ENCODE data around the gene KLHL8.

Gene KLHL8

DNA sequence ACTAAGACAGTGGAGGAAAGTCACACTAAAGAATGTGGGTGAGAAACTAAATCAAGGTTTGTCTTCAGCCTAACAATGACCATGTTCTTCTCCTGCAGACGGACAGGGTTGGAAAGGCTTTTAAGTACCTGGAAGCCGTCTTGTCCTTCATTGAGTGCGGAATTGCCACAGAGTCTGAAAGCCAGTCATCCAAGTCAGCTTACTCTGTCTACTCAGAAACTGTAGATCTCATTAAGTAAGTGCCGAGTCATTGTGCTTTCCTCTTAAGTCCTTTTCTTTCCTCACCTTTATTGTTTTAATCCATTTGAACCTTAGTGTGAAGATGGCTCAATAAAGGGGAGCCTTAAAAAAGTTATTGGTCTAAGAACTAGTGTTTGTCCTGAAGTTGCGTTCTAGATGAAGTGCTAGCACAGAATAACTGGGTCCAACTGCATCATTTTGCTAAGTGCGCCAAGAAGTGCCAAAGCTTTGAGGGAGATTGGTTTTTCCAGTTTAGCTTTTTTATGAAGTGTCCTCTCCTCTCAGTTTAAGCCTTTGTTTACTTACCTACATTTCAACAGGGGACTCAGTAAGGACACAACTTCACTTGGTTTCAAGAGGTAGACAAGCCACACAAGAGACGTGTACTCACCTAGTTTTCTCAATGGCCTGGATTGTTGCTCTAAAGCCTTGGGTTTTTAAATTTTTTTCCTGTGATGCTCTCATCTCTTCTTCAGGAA lies 89.3 kb downstream of the KLHL8 start:
- FAIRE-seq, result no peak
- no peak for DNase-seq (ENCODE audit: insufficient read length, low spot score)
- TF ChIP-seq POLR2A (IDR thresholded peaks at IDR 0.05; ENCODE audit: low read depth, low read length) (no peak), PAX5 (IDR thresholded peaks at IDR 0.05; ENCODE audit: insufficient read depth, low read length, severe bottlenecking) (no peak), TAF1 (IDR thresholded peaks at IDR 0.05; ENCODE audit: low read depth, low read length) (no peak), SPI1 (IDR thresholded peaks at IDR 0.05; ENCODE audit: low read depth, low read length) (no peak), POLR2AphosphoS5 (IDR thresholded peaks at IDR 0.05; ENCODE audit: low read depth, low read length) (no peak), POU2F2 (IDR thresholded peaks at IDR 0.05; ENCODE audit: low read depth, low read length) (no peak)

DNA sequence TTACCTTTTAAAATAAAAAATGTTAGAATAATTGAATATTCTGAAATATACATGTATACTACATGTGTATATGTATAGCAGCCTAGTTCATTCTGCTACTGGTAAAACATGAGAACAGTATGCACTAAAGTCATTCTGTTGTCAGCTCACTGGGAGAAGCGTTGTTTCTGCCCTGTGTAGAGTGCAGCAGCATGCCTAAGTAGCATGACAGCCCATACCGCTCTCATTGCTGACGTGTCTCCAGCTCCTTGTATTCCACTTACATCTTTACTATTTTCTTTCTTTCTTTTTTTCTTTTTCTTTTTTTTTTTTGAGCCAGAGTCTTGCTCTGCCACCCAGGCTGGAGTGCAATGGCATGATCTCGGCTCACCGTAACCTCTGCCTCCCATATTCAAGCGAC lies 90.7 kb downstream of the KLHL8 start:
- TF ChIP-seq POU2F2 (IDR thresholded peaks at IDR 0.05; ENCODE audit: low read depth, low read length) (no peak), SPI1 (IDR thresholded peaks at IDR 0.05; ENCODE audit: low read depth, low read length) (no peak), PAX5 (IDR thresholded peaks at IDR 0.05; ENCODE audit: insufficient read depth, low read length, severe bottlenecking) (no peak), TAF1 (IDR thresholded peaks at IDR 0.05; ENCODE audit: low read depth, low read length) (no peak), POLR2AphosphoS5 (IDR thresholded peaks at IDR 0.05; ENCODE audit: low read depth, low read length) (no peak), POLR2A (IDR thresholded peaks at IDR 0.05; ENCODE audit: low read depth, low read length) (no peak)
- FAIRE-seq (no peak), DNase-seq (ENCODE audit: insufficient read length, low spot score) (no peak)

DNA sequence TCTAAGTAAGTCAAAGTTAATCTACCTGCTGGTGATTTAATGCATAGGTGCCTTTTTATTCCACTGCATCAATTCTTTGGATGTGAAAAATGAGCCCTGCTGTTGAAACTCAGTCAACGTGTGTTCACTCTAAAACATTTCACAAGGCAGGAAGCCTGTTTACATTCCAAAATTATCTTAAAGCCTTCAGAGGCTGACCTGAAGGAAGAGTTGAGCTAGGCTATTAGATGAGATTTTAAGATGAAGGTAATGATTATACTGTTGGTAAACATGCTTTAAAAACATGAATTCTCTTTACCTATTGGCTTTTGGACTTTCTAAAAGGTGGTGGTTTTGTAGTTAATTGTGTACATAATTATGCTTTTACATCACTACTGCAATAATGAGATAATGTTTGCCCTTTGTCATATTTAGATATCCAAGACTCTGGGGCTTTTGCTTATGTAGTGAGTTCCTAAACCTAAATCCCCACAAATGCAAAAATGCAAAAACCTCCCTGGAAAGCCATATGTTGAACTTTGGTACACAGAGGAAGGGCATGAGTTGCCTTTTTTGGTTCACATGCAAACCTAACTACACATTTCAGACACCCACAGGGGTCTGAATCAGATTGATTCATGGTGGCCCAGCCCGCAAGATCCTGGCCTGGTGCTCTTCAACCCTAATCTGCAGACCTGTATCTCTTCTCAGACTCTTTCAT lies 92.3 kb downstream of the KLHL8 start:
- TF ChIP-seq SPI1 (IDR thresholded peaks at IDR 0.05; ENCODE audit: low read depth, low read length), result no peak
- TF ChIP-seq POLR2A (IDR thresholded peaks at IDR 0.05; ENCODE audit: low read depth, low read length), result no peak
- TF ChIP-seq POU2F2 (IDR thresholded peaks at IDR 0.05; ENCODE audit: low read depth, low read length), result no peak
- no peak for TF ChIP-seq POLR2AphosphoS5 (IDR thresholded peaks at IDR 0.05; ENCODE audit: low read depth, low read length)
- no peak for FAIRE-seq
- no peak for DNase-seq (ENCODE audit: insufficient read length, low spot score)

DNA sequence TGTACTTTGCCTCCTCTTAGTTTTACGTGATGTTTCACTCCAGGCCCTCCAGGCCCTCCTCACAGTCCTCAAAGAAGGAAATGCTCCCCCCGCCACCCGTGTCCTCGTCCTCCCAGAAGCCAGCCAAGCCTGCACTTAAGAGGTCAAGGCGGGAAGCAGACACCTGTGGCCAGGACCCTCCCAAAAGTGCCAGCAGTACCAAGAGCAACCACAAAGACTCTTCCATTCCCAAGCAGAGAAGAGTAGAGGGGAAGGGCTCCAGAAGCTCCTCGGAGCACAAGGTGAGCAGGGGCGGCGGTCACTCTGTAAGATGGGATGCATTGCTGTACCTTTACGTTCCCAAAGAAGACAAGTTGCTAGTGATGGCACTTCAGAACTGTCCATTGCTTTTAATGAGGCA lies 94.4 kb downstream of the KLHL8 start:
- TF ChIP-seq SPI1 (IDR thresholded peaks at IDR 0.05; ENCODE audit: low read depth, low read length) (no peak), POLR2AphosphoS5 (IDR thresholded peaks at IDR 0.05; ENCODE audit: low read depth, low read length) (no peak), PAX5 (IDR thresholded peaks at IDR 0.05; ENCODE audit: insufficient read depth, low read length, severe bottlenecking) (no peak), POU2F2 (IDR thresholded peaks at IDR 0.05; ENCODE audit: low read depth, low read length) (no peak), TAF1 (IDR thresholded peaks at IDR 0.05; ENCODE audit: low read depth, low read length) (no peak), POLR2A (IDR thresholded peaks at IDR 0.05; ENCODE audit: low read depth, low read length) (no peak)
- FAIRE-seq, result no peak
- DNase-seq (ENCODE audit: insufficient read length, low spot score), result no peak

DNA sequence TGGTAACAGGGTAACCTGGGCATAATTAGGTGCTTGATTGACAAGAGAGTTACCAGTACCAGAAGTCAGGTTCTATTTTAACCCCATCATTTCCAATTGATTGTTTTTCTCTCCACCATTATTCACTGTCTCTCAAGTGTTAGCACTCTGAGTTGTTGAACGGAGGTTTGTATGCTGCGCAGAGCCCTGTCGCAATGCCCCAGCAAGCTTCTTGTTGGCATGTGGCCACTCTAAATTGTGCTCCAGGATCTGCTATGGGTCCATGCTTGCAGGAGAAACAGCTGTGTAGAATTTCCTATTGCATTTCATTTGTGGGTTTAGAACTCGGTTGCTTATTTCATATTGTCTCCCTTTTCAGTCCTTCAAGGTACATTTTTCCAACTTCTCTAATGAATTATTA lies 98.2 kb downstream of the KLHL8 start:
- DNase-seq (ENCODE audit: insufficient read length, low spot score) (no peak), FAIRE-seq (no peak)
- TF ChIP-seq TAF1 (IDR thresholded peaks at IDR 0.05; ENCODE audit: low read depth, low read length) (no peak), POU2F2 (IDR thresholded peaks at IDR 0.05; ENCODE audit: low read depth, low read length) (no peak), POLR2A (IDR thresholded peaks at IDR 0.05; ENCODE audit: low read depth, low read length) (no peak), SPI1 (IDR thresholded peaks at IDR 0.05; ENCODE audit: low read depth, low read length) (no peak), PAX5 (IDR thresholded peaks at IDR 0.05; ENCODE audit: insufficient read depth, low read length, severe bottlenecking) (no peak), POLR2AphosphoS5 (IDR thresholded peaks at IDR 0.05; ENCODE audit: low read depth, low read length) (no peak)

DNA sequence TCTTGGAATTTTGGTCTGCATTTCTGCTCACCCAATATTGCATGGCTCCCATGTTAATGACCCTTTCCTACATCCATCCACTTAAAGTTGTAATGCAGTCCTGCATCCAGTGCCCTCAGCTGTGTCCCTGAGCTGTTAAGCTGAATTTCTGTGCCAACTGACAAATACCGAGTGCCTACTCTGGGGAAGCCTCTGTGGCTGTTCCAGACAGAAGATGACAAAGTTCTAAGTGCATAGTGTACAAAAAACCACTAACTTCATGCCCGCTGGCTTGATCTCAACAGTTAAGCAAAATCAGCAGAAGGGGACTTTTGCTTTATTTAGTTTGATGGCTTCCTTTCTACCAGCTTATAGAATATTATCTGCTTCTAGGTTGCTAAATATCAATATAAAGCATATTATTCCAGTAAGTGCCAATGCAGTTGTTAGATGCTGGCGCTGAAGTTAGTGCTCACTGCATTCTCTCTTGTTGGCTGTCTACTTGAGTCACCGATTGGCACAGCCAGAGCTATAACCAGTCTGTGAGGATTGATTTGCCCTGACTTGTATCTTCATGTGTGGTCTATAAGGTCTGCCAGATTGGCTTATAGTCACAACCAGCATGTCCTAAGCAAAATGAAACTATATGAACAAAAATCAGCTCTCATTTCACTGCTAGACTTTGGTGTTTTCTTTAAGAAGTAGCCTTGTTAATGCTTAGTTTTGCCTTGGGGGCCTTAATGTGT lies 98.9 kb downstream of the KLHL8 start:
- TF ChIP-seq TAF1 (IDR thresholded peaks at IDR 0.05; ENCODE audit: low read depth, low read length) (no peak), POU2F2 (IDR thresholded peaks at IDR 0.05; ENCODE audit: low read depth, low read length) (no peak), POLR2A (IDR thresholded peaks at IDR 0.05; ENCODE audit: low read depth, low read length) (no peak), PAX5 (IDR thresholded peaks at IDR 0.05; ENCODE audit: insufficient read depth, low read length, severe bottlenecking) (no peak), POLR2AphosphoS5 (IDR thresholded peaks at IDR 0.05; ENCODE audit: low read depth, low read length) (no peak), SPI1 (IDR thresholded peaks at IDR 0.05; ENCODE audit: low read depth, low read length) (no peak)
- FAIRE-seq (no peak), DNase-seq (ENCODE audit: insufficient read length, low spot score) (no peak)

DNA sequence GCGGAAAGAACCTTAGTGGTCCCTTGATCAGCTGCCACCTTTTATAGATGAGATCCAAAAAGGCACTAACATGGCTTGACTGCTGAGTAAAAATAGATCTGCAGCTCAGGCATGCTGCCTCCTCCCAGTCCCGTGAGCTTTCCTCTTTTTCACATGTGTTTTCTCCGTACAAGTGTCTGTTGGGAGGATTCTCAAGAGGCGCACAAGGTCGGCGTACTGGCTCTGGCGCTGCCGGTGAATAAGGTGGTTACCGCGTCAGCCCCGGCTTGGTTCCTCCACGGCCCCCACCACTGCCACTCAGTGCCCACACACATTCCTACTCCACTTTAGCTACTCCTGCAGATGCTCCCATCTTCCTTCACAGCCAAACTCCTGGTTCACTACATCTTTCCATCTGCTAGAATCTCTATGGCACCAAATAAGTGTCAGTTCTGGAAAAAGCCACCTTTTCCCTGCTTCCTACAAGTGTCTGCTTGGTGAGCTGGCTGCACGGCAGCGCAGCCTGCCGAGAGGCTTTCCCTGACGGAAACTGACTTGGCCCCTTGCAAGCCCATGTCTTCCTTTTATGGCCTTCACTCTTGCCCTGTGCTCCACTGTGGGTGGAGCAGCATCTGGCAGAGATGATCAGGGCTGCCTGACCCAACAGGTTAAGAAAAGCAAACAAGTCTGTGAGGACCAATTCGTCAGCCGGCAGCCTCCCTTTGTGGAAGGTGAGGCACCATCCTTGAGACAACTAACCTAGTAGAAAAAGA lies 99.8 kb downstream of the KLHL8 start:
- TF ChIP-seq SPI1 (IDR thresholded peaks at IDR 0.05; ENCODE audit: low read depth, low read length) (no peak), POLR2A (IDR thresholded peaks at IDR 0.05; ENCODE audit: low read depth, low read length) (no peak), PAX5 (IDR thresholded peaks at IDR 0.05; ENCODE audit: insufficient read depth, low read length, severe bottlenecking) (no peak), POU2F2 (IDR thresholded peaks at IDR 0.05; ENCODE audit: low read depth, low read length) (no peak), TAF1 (IDR thresholded peaks at IDR 0.05; ENCODE audit: low read depth, low read length) (no peak), POLR2AphosphoS5 (IDR thresholded peaks at IDR 0.05; ENCODE audit: low read depth, low read length) (no peak)
- DNase-seq (ENCODE audit: insufficient read length, low spot score), result no peak
- FAIRE-seq, result no peak

DNA sequence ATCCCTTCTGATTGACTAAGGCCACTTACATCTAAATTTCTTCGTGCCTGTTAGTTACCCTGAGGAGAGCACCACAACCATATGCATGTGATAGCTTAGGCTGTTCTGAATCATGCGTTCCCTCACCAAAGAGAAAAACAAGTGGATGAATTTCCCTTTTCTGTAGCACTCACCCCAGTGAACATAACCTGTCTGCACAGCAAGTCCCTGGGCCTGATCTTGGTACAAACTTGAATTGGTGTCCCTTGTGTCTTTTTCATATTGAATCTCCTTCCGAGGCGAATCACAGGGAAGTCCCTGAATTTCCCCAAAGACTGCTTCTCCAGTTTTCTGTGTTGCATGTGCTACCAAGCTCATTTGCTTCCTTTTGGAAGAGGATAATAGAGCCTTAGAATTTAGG lies 100.4 kb downstream of the KLHL8 start:
- DNase-seq (ENCODE audit: insufficient read length, low spot score) (no peak), FAIRE-seq (no peak)
- TF ChIP-seq POLR2AphosphoS5 (IDR thresholded peaks at IDR 0.05; ENCODE audit: low read depth, low read length) (0 out of 2 replicates have a peak, but pooled peaks have one; percentile 24), SPI1 (IDR thresholded peaks at IDR 0.05; ENCODE audit: low read depth, low read length) (no peak)

DNA sequence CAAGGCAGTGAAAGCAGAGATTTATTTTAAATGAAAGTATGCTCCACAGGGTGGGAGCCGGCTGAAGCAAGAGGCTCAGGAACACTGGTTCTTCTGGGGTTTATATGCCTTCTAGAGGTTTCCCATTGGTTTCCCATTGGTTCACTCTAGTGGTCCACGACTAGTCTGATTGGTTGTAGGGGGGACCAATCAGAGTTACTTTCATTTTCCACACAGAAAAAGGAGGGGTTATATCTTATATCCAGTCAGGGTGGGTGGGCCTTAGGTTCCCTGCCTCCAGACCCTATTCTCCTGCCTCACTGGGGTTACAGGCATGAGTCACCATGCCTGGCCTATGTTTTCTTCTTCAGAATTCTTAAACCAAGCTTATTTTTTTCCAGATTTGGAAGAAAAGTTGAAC lies 101.6 kb downstream of the KLHL8 start:
- no peak for DNase-seq (ENCODE audit: insufficient read length, low spot score)
- TF ChIP-seq SPI1 (IDR thresholded peaks at IDR 0.05; ENCODE audit: low read depth, low read length) (no peak), POU2F2 (IDR thresholded peaks at IDR 0.05; ENCODE audit: low read depth, low read length) (no peak), TAF1 (IDR thresholded peaks at IDR 0.05; ENCODE audit: low read depth, low read length) (no peak), POLR2AphosphoS5 (IDR thresholded peaks at IDR 0.05; ENCODE audit: low read depth, low read length) (no peak), POLR2A (IDR thresholded peaks at IDR 0.05; ENCODE audit: low read depth, low read length) (no peak), PAX5 (IDR thresholded peaks at IDR 0.05; ENCODE audit: insufficient read depth, low read length, severe bottlenecking) (no peak)
- FAIRE-seq, result no peak

Data from GM12891 (cell line).